Measurements from ENCODE around the gene PHC2. TPM values are rescaled to one million over a fixed set of nuclear protein-coding genes. Genes with fewer than 3 reads are reported as not detected.

Gene PHC2
- total and polyA plus RNA-seq, 9 of the 15 experiments (the other 6 are each of a cell fraction or from before 2014, with no cell fraction given), result 3.1 to 67.6 (median 34.6) TPM

GRCh38 chr1:33321178-33321577, 109.7 kb downstream of the PHC2 start:
- no peak for ATAC-seq
- CTCF ChIA-PET (ENCODE audit: low intra/inter-chr PET ratio), result no interaction called here
- intact Hi-C loops (cut with micrococcal nuclease), result no loop called here
- DNase-seq (ENCODE audit: extremely low read depth in 1 of 4, low spot score in 3 of 4), result no peak
- POLR2A ChIA-PET, result interaction anchor here (0.6 to 1.6 kb wide), 7 partner anchors 8 to 163 kb away, joined by 3 to 5 read pairs (median 4); no protein-coding TSS in a partner anchor
- BruUV-seq (replicated peaks), result no TSS peak
- H3K27me3 ChIP-seq (ENCODE audit: control insufficient read depth in 2 of 2, insufficient read depth in 2 of 2, low read length in 2 of 2), result peaks cover 24 to 43% of the 10 kb centered on the region in 2 experiments
- no peak overlapping the region for H3K9ac ChIP-seq (ENCODE audit: insufficient read depth in 1 of 2, low read depth in 2 of 2, low read length in 2 of 2)
- peaks cover 34% of the 10 kb centered on the region; the same call in 2 of the 3 replicates for H3K36me3 ChIP-seq (ENCODE audit: control insufficient read depth, insufficient read depth, low read length)
- TF ChIP-seq RBBP5 (IDR thresholded peaks at IDR 0.05; ENCODE audit: borderline replicate concordance, insufficient read depth, low read length, poor library complexity, severe bottlenecking) (no peak), PKNOX1 (IDR thresholded peaks at IDR 0.05) (peak; percentile 80)
- H3K4me1 ChIP-seq (replicated peaks in 1 of 2; ENCODE audit: control insufficient read depth in 2 of 2, insufficient read depth in 2 of 2, low read length in 2 of 2), result no peaks in the 10 kb centered on the region
- no peak overlapping the region for H3K4me3 ChIP-seq
- H2AFZ ChIP-seq (ENCODE audit: low read depth, low read length), result no peak overlapping the region
- 28% methylated on average over 5 of the region's 5 CpGs for whole genome bisulfite sequencing (ENCODE audit: insufficient coverage, low coverage, missing lambda C conversion rate)
- no peaks in the 10 kb centered on the region for H3K9me1 ChIP-seq (ENCODE audit: control insufficient read depth, insufficient read depth, low read length)
- FAIRE-seq, result no peak
- no peaks in the 10 kb centered on the region for H3K9me3 ChIP-seq (replicated peaks; ENCODE audit: control insufficient read depth, insufficient read depth, low read depth, low read length)
- H3K4me2 ChIP-seq (ENCODE audit: insufficient read depth, low read length), result no peak overlapping the region
- H4K20me1 ChIP-seq (replicated peaks; ENCODE audit: control insufficient read depth, insufficient read depth, low read length), result peaks cover 12% of the 10 kb centered on the region; the same call in 1 of the 2 replicates
- no peaks in the 10 kb centered on the region for H3K79me2 ChIP-seq (ENCODE audit: control insufficient read depth, insufficient read depth, low read length)
- H3K27ac ChIP-seq (ENCODE audit: extremely low read depth, low read depth, low read length), result no peak overlapping the region
- in situ Hi-C loops (cut with MboI), result no loop called here

- Histone ChIP-seq H3K9me3 (replicated peaks; ENCODE audit: control insufficient read depth, insufficient read depth, low read depth, low read length) (no peaks in the 10 kb centered on the region), H3K27me3 (ENCODE audit: control insufficient read depth in 2 of 2, insufficient read depth in 2 of 2, low read length in 2 of 2) (peaks cover 28 to 48% of the 10 kb centered on the region in 2 experiments), H3K4me3 (no peak within 1 kb of the TSS), H3K4me2 (ENCODE audit: insufficient read depth, low read length) (no peak within 1 kb of the TSS), H3K36me3 (ENCODE audit: control insufficient read depth, insufficient read depth, low read length) (peaks cover 29% of the 10 kb centered on the region; the same call in 2 of the 3 replicates), H3K27ac (ENCODE audit: extremely low read depth, low read depth, low read length) (no peak within 1 kb of the TSS), H3K9ac (ENCODE audit: insufficient read depth in 1 of 2, low read depth in 2 of 2, low read length in 2 of 2) (0 out of 4 replicates have a peak within 1 kb of the TSS, but pooled peaks of 1 of the 2 experiments have one; percentile 51), H3K79me2 (ENCODE audit: control insufficient read depth, insufficient read depth, low read length) (no peaks in the 10 kb centered on the region), H2AFZ (ENCODE audit: low read depth, low read length) (no peak within 1 kb of the TSS), H3K4me1 (replicated peaks in 1 of 2; ENCODE audit: control insufficient read depth in 2 of 2, insufficient read depth in 2 of 2, low read length in 2 of 2) (no peaks in the 10 kb centered on the region), H4K20me1 (replicated peaks; ENCODE audit: control insufficient read depth, insufficient read depth, low read length) (peaks cover 12% of the 10 kb centered on the region; the same call in 1 of the 2 replicates), H3K9me1 (ENCODE audit: control insufficient read depth, insufficient read depth, low read length) (no peaks in the 10 kb centered on the region)
- ChIA-PET POLR2A (interaction anchor here (0.6 to 1.6 kb wide), 8 partner anchors 8 to 724 kb away, joined by 3 to 4 read pairs (median 4); no protein-coding TSS in a partner anchor), CTCF (ENCODE audit: low intra/inter-chr PET ratio) (no interaction called here)
- WGBS (ENCODE audit: insufficient coverage, low coverage, missing lambda C conversion rate), result 2% methylated on average over 8 of the region's 8 CpGs
- in situ Hi-C loops (cut with MboI), result no loop called here
- ATAC-seq (no peak), FAIRE-seq (no peak), DNase-seq (ENCODE audit: extremely low read depth in 1 of 4, low spot score in 3 of 4) (no peak)
- no TSS peak for BruUV-seq (replicated peaks)
- intact Hi-C loops (cut with micrococcal nuclease), result no loop called here
- no peak for TF ChIP-seq ZBTB34 (CRISPR knock-in tag; IDR thresholded peaks at IDR 0.05)
Observed at GRCh38 chr1:33320619-33321165, 110.2 kb downstream of the PHC2 start, which contains the start of gene A3GALT2. Gene A3GALT2 (minus strand): TSS chr1:33321098. CDS start chr1:33321098, 0 bp downstream.

All from K562 (cell line).